ENCODE measurements around the gene FGG. TPM values are rescaled to one million over a fixed set of nuclear protein-coding genes. Genes with fewer than 3 reads are reported as not detected.

The FGG gene
- total and polyA plus RNA-seq, 10 of the 15 experiments (the other 5 are each of a cell fraction or from before 2014, with no cell fraction given): 1.8 TPM; not detected in 9

DNA sequence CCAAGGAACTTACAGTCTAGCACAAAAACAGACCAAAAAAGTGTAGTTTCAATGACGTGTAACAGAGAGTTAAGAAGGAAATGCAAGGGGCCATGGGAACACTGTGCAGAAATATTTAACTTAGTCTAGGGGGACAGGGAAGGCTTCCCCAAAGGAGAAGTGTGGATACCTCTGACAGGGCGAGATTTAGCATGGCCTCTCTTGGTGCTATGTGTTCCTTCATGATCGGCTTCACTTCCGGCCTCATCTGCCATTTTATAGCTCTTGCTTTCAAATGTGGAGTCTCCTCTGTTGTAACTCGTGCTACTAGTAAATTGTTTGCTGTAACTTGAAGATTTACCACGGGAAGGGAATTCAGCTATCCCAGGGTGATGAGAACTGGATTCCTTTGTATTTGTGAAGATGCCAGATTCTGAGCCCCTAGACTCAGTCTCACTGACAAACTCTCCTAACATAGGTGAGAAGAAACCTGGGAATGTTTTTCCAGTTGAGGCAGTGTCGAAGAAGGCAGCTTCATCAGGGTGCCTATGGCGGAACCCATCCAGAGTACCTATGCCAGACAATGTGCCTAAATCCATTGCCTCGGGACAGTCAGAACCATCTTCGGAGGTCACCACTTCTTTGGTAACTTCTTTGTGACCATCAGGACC, 27.0 kb downstream of the FGG start:
- Histone ChIP-seq H4K20me1 (ENCODE audit: control insufficient read depth, insufficient read depth) (no peaks in the 10 kb centered on the region), H3K79me2 (ENCODE audit: control insufficient read depth, insufficient read depth, low read length) (no peaks in the 10 kb centered on the region), H3K4me2 (ENCODE audit: control insufficient read depth, insufficient read depth) (no peak overlapping the region), H3K27ac (ENCODE audit: control insufficient read depth, insufficient read depth) (no peak overlapping the region), H2AFZ (ENCODE audit: control insufficient read depth, low read depth, low read length) (no peak overlapping the region), H3K9me3 (replicated peaks; ENCODE audit: control insufficient read depth, insufficient read depth, low read length) (no peaks in the 10 kb centered on the region), H3K36me3 (ENCODE audit: control insufficient read depth in 2 of 2, insufficient read depth in 2 of 2, low read length in 1 of 2) (no peaks in the 10 kb centered on the region), H3K4me1 (ENCODE audit: control insufficient read depth, insufficient read depth, low read length) (no peaks in the 10 kb centered on the region), H3K4me3 (no peak overlapping the region), H3K9ac (ENCODE audit: control insufficient read depth, insufficient read depth, low read length) (no peak overlapping the region), H3K27me3 (replicated peaks in 1 of 2; ENCODE audit: control insufficient read depth in 2 of 2, insufficient read depth in 2 of 2, low read length in 1 of 2) (no peaks in the 10 kb centered on the region; a peak in 1 of 4 replicates)
- ChIA-PET POLR2A (no interaction called here), SMC1A (ENCODE audit: uncharacterized antibody, unreplicated experiment) (interaction anchor here (1.1 to 1.3 kb wide), 3 partner anchors 9 to 13 kb away, joined by 3 to 4 read pairs (median 3); no protein-coding TSS in a partner anchor), CTCF (interaction anchor here (0.8 to 1.5 kb wide), 3 partner anchors 24 to 35 kb away, joined by 3 read pairs; partner anchors contain the start of gene PLRG1), RAD21 (ENCODE audit: unreplicated experiment) (no interaction called here)
- TF ChIP-seq EZH2 (IDR thresholded peaks at IDR 0.05; ENCODE audit: borderline replicate concordance, control insufficient read depth, low read depth, low read length): no peak
- TF ChIP-seq, protein P1, sequence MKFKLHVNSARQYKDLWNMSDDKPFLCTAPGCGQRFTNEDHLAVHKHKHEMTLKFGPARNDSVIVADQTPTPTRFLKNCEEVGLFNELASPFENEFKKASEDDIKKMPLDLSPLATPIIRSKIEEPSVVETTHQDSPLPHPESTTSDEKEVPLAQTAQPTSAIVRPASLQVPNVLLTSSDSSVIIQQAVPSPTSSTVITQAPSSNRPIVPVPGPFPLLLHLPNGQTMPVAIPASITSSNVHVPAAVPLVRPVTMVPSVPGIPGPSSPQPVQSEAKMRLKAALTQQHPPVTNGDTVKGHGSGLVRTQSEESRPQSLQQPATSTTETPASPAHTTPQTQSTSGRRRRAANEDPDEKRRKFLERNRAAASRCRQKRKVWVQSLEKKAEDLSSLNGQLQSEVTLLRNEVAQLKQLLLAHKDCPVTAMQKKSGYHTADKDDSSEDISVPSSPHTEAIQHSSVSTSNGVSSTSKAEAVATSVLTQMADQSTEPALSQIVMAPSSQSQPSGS (IDR thresholded peaks at IDR 0.05; ENCODE audit: low read length): no peak
- TF ChIP-seq KAT2A (conservative IDR thresholded peaks at IDR 0.05; ENCODE audit: control insufficient read depth, low read depth, low read length): no peak
- TF ChIP-seq EED (IDR thresholded peaks at IDR 0.05; ENCODE audit: low read depth): no peak
- TF ChIP-seq, protein P2, sequence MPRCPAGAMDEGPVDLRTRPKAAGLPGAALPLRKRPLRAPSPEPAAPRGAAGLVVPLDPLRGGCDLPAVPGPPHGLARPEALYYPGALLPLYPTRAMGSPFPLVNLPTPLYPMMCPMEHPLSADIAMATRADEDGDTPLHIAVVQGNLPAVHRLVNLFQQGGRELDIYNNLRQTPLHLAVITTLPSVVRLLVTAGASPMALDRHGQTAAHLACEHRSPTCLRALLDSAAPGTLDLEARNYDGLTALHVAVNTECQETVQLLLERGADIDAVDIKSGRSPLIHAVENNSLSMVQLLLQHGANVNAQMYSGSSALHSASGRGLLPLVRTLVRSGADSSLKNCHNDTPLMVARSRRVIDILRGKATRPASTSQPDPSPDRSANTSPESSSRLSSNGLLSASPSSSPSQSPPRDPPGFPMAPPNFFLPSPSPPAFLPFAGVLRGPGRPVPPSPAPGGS (IDR thresholded peaks at IDR 0.05; ENCODE audit: borderline replicate concordance, insufficient read depth, low read depth, low read length, poor library complexity, severe bottlenecking): no peak
- TF ChIP-seq GATAD2B (conservative IDR thresholded peaks at IDR 0.05; ENCODE audit: low read depth): no peak
- no peak for TF ChIP-seq IKZF1 (conservative IDR thresholded peaks at IDR 0.05)
- no peak for TF ChIP-seq SREBF1 (IDR thresholded peaks at IDR 0.05; ENCODE audit: low read length)
- no peak for TF ChIP-seq NFYA (IDR thresholded peaks at IDR 0.05; ENCODE audit: borderline replicate concordance, low read depth, low read length)
- TF ChIP-seq EGR1 (IDR thresholded peaks at IDR 0.05; ENCODE audit: borderline replicate concordance in 1 of 2, low read depth in 2 of 2, low read length in 2 of 2): no peak
- no peak for TF ChIP-seq BCL11A (IDR thresholded peaks at IDR 0.05; ENCODE audit: low read depth, low read length)
- no peak for TF ChIP-seq CREB1 (IDR thresholded peaks at IDR 0.05; ENCODE audit: low read depth)
- TF ChIP-seq BRCA1 (IDR thresholded peaks at IDR 0.05; ENCODE audit: low read depth, low read length): no peak
- no peak for TF ChIP-seq BACH1 (IDR thresholded peaks at IDR 0.05; ENCODE audit: borderline replicate concordance)
- TF ChIP-seq JUNB (IDR thresholded peaks at IDR 0.05): no peak
- TF ChIP-seq MTA2 (IDR thresholded peaks at IDR 0.05; ENCODE audit: low read depth): no peak
- no peak for TF ChIP-seq SPI1 (IDR thresholded peaks at IDR 0.05; ENCODE audit: borderline replicate concordance, insufficient read depth, low read depth, low read length)
- no peak for TF ChIP-seq CBFB (IDR thresholded peaks at IDR 0.05; ENCODE audit: low read depth)
- DNase-seq (ENCODE audit: low read depth, low spot score): no peak
- no TSS peak for BruUV-seq (replicated peaks)
- in situ Hi-C loops (cut with MboI) (no loop called here), intact Hi-C loops (cut with micrococcal nuclease; ENCODE audit: unreplicated experiment) (no loop called here)
- ATAC-seq: no peak
- 39% methylated on average over 10 of the region's 10 CpGs for WGBS (ENCODE audit: insufficient coverage, insufficient replicate concordance, low lambda C conversion rate, missing lambda C conversion rate)
- FAIRE-seq: no peak

Data from GM12878 (cell line).